KOPT-K1 (cell line): ENCODE measurements around the gene CPVL.

ENCODE experiments used
- H3K27ac ChIP-seq: fragments of 200-600 bp; sonication (generic); 2 replicates; pipeline ENCODE4 v1.5.1; 2016; ENCODE audit warnings: antibody characterized with exemption, mild to moderate bottlenecking, low read depth, low read length; ENCODE audit not compliant: poor library complexity, severe bottlenecking
- H3K36me3 ChIP-seq: fragments of 200-600 bp; sonication (generic); 2 replicates; pipeline ENCODE4 v1.5.1; 2017; ENCODE audit warnings: antibody characterized with exemption, mild to moderate bottlenecking, low read length, moderate library complexity; ENCODE audit not compliant: insufficient read depth
- H3K9me3 ChIP-seq: fragments of 200-600 bp; sonication (generic); 2 replicates; pipeline ENCODE4 v1.5.1; 2017; ENCODE audit warnings: antibody characterized with exemption, low read length, mild to moderate bottlenecking; ENCODE audit not compliant: insufficient read depth, poor library complexity, severe bottlenecking

Gene CPVL

GRCh38 chr7:29039821-29040578, 106.3 kb downstream of the CPVL start:
- Histone ChIP-seq H3K27ac (no peak overlapping the region), H3K9me3 (no peaks in the 10 kb centered on the region)

DNA sequence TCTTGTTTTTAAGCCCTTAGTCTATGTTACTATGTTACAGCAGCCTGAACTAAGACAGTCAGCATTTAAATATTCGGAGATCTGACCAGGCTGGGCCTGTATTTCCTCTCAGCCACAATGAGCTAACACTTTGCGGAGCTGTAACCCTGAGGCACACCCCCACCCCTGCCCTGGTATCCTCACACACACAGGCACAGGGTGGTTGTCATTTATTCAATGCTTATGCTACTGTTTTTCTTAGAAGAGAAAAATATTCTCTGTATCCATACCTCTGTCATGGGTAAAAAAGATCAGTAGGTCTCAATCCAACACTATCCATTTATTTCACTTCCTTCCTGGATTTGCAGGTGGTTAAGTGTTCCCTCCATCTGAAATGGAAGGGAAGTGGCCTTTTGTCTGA, 107.9 kb downstream of the CPVL start:
- H3K36me3 ChIP-seq, result no peaks in the 10 kb centered on the region
- H3K9me3 ChIP-seq, result no peaks in the 10 kb centered on the region
- H3K27ac ChIP-seq, result no peak overlapping the region

More at GRCh38 chr7:29039821-29040578, 106.3 kb downstream of the CPVL start:
- H3K36me3 ChIP-seq, result no peaks in the 10 kb centered on the region

GRCh38 chr7:29035044-29035740, 111.1 kb downstream of the CPVL start:
- no peaks in the 10 kb centered on the region for H3K36me3 ChIP-seq
- H3K27ac ChIP-seq, result no peak overlapping the region
- H3K9me3 ChIP-seq, result no peaks in the 10 kb centered on the region

- Histone ChIP-seq H3K27ac (no peak overlapping the region), H3K9me3 (no peaks in the 10 kb centered on the region)
These were observed 112.8 kb downstream of the CPVL start for GRCh38 chr7:29033584-29033983.

DNA sequence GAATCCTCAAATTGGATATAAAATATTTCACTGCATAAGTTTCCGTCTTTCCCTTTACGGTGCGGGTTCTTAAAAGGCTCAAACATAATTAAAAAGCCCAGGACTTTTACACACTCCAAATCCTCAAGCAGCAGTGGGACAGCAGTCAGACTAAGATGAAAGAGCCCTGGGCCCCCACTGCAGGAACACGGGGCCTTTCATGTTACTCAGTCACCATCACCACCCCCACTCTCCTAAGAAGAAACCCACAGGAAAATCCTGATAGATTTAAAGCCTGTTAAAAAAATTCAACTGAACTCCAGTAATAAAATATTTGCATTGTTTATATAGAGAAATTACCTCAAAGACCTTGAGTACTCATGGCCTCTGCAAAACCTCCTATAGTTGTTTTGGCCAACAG, 114.2 kb downstream of the CPVL start:
- H3K9me3 ChIP-seq, result peaks cover 14% of the 10 kb centered on the region
- no peak overlapping the region for H3K27ac ChIP-seq
- H3K36me3 ChIP-seq, result peaks cover 22% of the 10 kb centered on the region; the same call in 1 of the 2 replicates

More at GRCh38 chr7:29033584-29033983, 112.8 kb downstream of the CPVL start:
- peaks cover 13% of the 10 kb centered on the region; the same call in 1 of the 2 replicates for H3K36me3 ChIP-seq

- H3K27ac ChIP-seq, result no peak overlapping the region
- peaks cover 22% of the 10 kb centered on the region; the same call in 1 of the 2 replicates for H3K36me3 ChIP-seq
- peaks cover 26% of the 10 kb centered on the region for H3K9me3 ChIP-seq
These were observed 115.5 kb downstream of the CPVL start for GRCh38 chr7:29030781-29031275.

DNA sequence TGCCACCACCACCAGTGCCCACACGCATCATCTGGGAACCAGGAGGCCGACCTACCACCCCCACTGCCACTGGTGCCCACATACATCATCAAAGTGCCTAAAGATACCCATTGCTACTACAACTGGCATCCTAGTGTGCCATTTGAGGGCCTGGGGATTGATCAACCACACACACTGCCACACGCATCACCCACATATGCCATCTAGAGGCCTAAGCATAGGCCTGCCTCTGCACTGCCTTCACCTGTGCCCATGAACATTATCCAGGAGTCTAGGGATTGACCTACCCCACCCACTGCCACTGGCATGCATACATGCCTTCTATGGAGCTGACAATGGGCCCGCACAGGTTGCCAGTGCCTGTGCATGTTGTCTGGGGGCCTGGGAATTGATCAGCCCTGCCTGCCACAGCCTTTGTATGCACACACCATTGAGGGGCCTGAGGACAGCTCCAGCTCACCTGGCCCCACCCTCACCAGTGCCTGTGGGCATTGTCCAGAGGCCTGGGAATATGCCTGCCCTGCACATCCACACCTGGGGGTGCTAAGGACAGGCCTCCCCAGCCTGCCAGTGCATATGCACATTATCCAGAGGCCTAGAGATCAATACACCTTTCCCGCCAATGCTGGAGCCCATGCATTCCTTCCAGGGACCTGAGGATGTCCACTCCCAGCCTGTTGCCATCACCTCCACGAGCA, 123.9 kb downstream of the CPVL start:
- peaks cover 42% of the 10 kb centered on the region for H3K9me3 ChIP-seq

DNA sequence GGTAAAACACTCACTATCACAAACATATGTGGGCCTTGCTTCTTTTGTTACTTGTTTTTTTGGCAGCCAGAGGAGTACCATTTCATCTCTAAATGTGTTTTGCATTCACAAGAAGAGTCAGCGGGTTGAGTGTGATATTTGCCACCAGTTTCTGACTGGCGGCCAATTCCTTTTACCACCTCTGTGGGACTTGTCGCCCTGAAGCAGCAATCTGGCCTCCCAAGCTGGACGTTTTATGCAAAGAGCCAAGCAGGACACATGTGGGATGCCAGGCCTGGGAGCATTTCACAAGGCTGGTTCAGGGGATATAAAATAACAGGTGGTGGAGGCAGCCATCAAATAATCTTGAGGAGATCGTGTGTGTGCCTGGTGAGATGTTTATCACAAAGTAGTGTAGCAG, 126.4 kb downstream of the CPVL start:
- Histone ChIP-seq H3K36me3 (peaks cover 24% of the 10 kb centered on the region), H3K27ac (no peak overlapping the region), H3K9me3 (peaks cover 21% of the 10 kb centered on the region)

More for the DNA sequence above, 123.9 kb downstream of the CPVL start:
- Histone ChIP-seq H3K27ac (no peak overlapping the region), H3K36me3 (peaks cover 30% of the 10 kb centered on the region)

- Histone ChIP-seq H3K9me3 (peaks cover 15% of the 10 kb centered on the region), H3K36me3 (peaks cover 21% of the 10 kb centered on the region; the same call in 1 of the 2 replicates), H3K27ac (no peak overlapping the region)
These were observed 127.0 kb downstream of the CPVL start for GRCh38 chr7:29019387-29019786.

DNA sequence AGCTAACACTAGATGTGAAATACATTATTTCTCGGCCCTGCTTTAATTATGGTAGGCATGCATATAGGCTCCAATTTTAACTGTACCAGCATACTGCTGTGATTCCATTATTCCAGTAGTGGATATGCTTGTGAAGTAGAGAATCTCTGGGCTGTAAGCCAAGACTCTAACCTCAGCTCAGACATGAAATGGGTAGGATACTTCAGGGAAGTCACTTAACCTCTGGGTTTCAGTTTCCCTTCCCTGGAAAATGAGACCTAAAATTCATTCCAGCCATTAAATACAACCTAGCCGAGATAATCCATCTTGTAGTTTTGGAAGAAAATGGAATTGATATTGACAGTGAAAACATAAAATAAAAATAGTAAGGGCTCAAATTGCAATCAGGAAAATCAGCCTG, 128.6 kb downstream of the CPVL start:
- H3K27ac ChIP-seq, result no peak overlapping the region
- peaks cover under 1% of the 10 kb centered on the region for H3K9me3 ChIP-seq
- peaks cover 11% of the 10 kb centered on the region; the same call in 1 of the 2 replicates for H3K36me3 ChIP-seq

GRCh38 chr7:29014725-29015124, 131.6 kb downstream of the CPVL start:
- H3K27ac ChIP-seq, result no peak overlapping the region
- no peaks in the 10 kb centered on the region for H3K9me3 ChIP-seq
- H3K36me3 ChIP-seq, result 0 out of 2 replicates have a peak, but pooled peaks cover 4% of the 10 kb centered on the region

- H3K27ac ChIP-seq, result no peak overlapping the region
- H3K36me3 ChIP-seq, result no peaks in the 10 kb centered on the region
- H3K9me3 ChIP-seq, result no peaks in the 10 kb centered on the region
These were observed 132.4 kb downstream of the CPVL start for GRCh38 chr7:29013931-29014330.

- Histone ChIP-seq H3K9me3 (no peaks in the 10 kb centered on the region), H3K36me3 (no peaks in the 10 kb centered on the region), H3K27ac (no peak overlapping the region)
These were observed 133.1 kb downstream of the CPVL start for GRCh38 chr7:29013082-29013695.

DNA sequence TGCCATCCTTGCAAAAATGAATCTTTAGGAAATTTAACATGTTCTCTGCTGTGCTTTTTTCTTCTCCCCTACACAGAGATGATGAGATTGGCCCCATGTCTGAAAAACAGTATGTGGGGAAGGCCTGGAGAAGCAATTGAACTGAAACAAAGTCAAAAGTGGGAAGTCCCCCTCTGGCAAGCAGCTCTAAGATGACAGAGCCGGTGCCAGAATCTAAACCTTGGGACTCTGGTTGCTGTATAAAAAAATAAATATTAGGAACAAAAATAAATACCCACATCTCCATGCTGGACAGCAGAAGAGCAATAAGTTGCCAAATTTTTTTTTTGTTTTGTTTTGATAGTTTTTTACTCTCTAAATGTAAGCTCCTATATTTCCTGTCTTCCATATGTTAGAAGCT, 136.4 kb downstream of the CPVL start:
- Histone ChIP-seq H3K36me3 (no peaks in the 10 kb centered on the region), H3K9me3 (no peaks in the 10 kb centered on the region), H3K27ac (no peak overlapping the region)
